GM21423 (cell line): ENCODE measurements around the gene PDE4D.
"Not testable (repeated sequence)": the region's sequence is repeated elsewhere in the genome, so short reads cannot be mapped to it uniquely, and the experiment has no call there.

ENCODE experiments used
- ATAC-seq: cut with Tn5 transposase; IDR thresholded peaks from one replicate; pipeline ENCODE4 v1.9.1; 2021; ENCODE audit warnings: mild to moderate bottlenecking, moderate library complexity; ENCODE audit not compliant: unreplicated experiment

PDE4D gene

DNA sequence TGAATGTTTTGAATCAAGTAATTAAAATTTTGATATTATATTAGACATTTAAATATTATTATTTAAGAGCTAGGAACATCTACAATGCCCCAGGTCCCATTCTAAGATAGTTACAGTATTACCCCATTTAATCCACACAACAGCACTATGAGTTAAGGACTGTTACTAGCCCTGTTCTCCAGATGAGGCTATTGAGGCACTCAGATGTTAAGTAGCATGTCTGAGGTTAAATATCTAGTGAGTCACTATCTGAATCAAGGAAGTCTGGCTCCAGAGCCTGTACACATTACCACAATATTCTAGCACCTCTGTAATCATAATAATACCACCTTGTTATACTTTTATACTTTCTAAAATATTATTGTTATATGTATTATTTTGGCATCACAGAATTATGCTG, 304.6 kb downstream of the PDE4D start:
- ATAC-seq = no peak

DNA sequence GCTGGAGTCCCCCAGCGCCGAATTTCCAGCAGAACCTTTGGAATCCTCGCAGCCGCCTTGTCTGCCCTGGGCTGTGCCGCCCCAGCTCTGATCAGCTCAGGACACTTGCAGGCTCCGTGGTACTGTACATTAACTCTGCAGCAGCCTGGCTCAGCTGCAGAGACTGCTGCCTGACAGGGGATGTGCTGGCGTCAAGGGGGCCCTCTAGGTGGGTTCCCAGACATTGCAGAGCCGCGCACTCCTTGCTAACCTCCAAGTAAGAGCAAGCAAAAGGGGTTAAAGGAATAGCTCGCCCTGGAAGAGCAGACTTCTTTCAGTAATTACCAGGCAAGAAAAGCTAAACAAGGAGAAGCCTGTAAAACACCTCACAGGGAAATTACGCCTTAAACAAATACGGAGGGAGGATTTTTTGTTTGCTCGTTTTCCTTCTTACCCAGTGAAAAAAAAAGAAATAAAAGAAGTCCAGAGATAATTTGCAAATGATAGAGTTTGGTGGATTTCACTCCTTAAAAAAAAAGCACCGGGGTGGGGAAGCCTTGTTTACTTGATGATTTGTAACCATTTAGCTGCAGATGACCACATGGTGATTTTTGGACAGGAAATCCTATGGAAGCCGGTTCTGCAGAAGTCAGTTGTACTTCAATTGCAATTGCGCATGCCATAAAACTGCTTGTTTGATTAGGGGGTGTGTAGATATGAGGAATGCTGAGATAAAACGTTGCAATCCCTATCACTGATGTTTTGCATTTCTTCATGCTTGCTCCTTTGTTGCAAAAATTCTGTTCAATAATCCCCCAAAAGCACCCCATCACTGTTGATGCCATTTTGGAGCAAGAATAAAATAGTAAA, 305.8 kb downstream of the PDE4D start:
- no peak for ATAC-seq

DNA sequence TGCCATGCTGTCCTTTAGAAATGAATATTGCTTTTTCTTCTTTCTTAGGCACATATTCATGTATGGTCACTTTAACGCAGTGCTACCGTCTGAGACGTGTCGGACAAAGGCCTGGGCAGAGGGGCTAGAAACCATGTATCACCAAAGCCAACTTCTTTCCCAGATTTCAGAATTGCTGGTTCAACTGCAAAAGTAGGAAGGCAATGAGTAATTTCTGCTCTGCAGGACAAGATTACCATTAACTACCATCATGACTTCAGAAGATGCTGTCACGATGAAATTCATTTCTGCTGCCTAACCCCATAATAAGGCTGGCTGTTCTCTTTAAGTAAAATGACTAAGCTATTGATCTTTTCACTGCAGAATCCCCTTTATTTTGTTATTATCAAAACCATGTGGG, 306.7 kb downstream of the PDE4D start:
- no peak for ATAC-seq

DNA sequence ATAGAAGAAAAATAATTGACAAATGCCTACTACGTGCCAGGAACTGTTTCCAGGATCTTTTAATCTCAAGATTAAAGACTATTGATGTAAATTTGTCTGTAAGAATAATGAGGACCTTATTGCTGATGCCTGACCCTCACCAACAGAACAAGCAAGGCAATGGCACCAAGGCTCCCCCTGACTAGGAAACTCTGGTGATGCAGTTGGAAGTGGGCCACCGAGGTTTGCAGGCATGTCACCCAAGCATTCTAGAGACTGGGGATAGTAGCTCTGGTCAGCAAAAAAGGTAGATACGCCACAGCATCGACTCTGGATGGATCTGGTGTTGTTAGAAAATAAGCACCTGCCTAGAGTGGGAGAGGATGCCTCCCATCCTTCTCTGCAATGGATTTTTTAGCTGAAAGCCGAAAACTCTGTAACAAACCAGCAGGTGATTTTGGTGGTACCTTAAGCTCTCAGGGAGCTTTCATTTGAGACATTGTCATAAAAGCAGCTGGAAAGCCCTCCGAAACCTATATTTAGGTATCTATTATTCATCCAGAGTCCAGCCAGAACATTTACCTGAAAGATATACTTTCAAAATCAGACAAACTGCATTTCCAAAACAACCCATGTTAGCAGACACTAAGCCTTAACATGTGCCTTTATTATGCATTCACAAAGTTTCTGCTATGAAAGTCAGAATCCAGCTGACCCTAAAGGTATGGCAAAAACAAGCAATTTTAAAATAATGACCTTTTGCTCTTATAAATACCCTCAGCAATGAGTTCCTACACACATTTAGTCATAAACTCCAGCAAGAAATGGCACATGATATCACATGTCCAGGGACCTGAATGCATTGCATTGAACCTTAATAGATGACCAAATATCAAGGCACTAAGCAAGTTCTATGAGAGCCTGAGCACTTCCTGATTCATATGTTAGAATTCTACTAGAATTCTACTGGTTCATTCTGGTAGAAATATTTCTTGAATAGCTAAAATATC, 308.4 kb downstream of the PDE4D start:
- no peak for ATAC-seq

DNA sequence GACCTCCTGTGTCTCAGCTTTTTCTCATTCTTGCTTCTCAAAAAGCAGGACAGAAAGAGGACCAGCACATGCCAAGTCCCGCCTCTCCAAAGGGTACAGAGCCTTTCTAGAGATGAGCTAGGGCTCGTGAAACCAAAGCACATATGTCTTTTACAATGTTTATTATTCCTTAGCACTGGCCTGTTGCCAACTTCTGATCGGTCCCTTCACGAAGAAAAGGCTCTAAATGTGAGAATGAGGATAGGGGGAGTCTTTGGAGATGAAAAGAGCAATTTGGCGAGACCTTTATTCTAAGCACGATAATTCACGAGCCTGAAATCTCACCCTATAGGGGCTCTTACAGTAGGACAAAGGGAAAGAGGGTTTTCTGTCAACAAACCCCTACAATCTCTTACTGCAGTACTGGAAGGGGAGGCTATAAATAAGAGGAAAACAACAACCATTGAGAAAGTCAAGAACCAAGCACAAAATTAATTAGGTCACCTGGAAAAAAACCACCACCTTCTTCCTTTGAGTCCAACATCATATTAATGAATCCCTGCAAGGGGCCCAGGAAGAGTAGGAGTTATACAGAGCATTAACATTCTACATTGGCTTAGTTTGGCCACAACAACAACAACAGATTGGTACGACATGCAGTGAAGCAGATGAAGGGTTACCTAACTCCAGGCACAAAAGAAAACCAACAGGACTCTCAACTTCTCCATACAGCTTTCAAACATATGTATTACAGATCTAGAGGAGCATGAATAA, 309.5 kb downstream of the PDE4D start:
- no peak for ATAC-seq

DNA sequence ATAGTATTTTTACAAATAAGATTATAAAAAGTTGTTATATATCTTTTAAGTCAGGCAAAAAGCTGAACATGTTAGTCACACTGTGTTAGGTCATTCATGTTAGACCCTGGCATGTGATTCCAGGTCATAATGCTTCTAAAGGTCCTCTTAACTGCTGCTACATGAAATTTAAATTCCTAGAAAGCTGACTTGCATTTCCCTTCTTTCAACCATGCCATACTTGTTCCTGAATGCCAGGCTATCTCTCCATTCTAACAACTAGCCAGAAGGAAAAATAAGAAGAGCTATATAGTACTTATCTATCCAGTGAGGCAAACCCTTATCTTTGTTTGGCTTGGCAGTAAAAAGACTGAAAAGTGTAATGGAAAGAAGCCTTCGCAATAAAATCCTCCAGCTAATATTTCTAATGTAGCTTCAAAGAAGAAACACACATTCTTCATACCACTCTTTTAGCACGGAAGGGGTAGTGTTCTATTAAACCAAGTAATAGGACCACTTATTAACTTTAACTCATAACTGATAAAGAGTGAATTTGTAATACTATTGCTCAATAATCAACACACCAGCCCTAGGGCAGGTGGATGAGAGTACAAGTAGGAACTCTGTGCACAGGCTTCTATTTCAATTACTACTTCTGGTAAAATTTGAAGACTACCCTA, 310.2 kb downstream of the PDE4D start:
- no peak for ATAC-seq

DNA sequence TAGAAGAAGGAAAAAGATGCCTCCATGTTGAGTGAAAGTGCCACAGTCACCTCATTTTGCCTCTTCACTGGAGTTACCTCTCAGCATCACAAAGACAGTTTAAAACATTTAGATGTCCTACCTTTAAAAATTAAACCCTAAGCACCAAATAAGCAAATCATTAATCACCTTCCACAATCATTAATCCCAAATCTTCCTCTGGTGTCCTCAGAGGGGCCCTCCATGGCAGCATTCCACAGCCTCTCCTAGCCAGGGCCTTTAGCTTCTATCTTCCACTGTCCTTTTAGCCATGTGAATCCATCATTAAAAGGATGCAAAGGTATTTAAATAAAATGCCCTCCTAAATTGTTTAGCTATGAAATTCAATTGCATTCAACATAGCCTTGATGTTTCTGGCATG, 310.8 kb downstream of the PDE4D start:
- no peak for ATAC-seq

DNA sequence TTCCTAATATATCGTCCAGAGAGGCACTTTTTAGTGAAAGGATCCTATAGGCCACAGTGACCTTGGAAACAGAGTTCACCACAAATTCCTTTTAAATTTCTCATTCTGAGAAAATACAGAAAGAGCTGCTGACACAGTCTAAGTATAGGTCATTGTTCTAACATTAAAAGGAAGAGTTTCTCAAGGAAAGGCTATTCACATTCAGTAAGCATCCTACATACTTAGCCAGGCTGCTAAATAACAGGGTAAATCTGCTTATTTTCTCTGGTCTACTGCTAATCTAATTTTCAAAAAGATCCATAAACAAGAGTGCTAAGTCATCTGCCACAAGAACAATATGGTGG, 313.7 kb downstream of the PDE4D start:
- ATAC-seq = no peak

DNA sequence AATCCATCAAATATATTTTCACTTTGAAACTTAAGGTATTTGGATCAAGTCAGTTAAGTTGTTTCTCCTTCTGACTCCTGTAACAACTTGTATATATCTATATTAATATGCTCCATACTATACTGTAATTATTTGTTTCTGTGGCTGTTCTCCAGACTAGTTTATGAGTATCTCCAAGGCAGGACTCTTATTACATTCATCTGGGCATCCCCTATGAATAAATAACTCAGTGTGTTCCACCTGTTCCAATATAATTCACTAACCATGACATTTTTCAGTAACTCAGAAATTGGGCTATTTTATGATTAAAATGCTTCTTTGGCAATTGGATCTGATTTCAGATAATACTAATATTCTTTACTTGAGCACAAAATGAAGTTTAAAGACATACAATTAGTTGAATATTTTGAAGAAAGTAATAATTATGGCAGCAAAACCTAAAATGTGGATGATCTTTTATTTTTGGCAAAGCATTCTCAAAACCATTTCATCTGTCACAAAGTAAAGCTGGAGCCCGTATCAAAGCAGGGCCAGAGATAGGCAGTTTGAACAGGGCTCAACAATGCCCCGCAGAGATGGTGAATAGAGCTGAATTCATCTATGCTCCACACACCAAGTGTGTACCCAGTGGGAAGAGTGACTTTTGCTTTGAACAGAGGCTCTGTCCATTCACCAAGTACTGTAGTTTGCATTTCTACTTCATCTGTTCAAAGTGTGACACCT, 314.3 kb downstream of the PDE4D start:
- ATAC-seq = no peak

DNA sequence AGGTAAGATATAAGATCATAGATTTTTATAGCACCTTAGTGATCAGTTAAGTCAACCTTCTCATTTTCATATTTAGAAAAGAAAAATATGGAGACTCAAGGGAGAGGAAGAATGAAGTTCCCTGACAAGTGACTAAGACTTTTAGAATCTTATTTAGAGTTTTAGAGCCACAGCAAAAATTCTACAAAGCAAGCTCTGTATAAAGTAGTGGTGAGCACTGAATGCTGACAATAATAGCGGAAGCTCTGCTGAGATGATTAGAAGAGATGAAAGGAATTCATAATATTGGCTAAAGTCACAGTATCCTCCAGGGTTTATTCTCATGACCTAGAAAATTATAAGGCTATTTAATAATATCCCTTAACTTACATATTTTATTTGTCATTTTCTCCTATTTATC, 316.0 kb downstream of the PDE4D start:
- ATAC-seq = no peak

DNA sequence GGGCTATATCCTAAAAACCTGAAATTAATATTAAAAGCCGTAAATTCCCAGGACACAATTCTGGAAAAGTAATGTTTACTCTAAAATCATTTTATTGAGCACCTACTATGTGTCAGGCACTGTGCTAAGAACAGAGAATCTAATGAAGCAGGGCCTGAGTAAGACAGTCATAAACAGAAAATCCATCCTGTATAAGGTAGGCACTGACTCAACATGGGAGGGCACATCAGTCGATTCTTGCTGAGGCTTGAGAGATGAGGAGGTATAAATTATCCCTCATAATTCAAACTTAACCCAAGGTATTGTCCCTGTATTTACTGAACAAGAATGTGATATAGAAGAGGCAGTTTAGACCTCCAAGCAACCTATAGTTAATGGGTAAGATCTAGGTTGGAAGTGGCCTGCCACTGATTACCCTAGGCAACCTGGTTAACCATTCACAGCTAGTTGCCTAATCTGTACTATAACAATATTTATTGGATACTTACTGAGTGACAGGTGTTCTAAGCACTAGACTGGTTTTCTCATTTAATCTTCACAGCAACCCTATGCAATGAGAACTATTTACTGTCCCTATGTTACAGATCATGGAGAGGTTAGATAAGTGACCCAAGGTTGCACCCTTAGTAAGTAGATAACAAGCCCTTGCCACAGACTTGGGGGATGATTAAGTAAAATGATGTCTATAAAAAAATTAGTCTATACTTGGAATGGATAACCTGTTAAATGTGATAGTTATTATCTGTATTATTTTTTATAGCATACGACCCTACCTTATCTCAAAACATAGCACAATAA, 317.7 kb downstream of the PDE4D start:
- ATAC-seq = no peak

DNA sequence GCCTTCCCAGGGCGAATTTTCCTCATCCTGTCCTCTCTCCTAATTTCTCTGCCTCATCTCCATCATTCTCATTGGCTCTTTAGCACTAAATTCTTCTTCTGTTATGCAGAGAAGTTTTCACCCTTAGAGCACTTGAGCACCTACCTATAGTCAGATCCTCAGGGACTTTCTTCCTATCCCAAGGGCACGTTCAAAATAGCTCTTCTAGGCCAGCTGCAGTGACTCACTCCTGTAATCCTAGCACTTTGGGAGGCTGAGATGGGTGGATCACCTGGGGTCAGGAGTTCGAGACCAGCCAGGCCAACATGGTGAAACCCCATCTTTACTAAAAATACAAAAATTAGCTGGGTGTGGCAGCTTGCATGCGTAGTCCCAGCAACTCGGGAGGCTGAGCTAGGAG, 320.0 kb downstream of the PDE4D start:
- ATAC-seq = not testable (repeated sequence)

DNA sequence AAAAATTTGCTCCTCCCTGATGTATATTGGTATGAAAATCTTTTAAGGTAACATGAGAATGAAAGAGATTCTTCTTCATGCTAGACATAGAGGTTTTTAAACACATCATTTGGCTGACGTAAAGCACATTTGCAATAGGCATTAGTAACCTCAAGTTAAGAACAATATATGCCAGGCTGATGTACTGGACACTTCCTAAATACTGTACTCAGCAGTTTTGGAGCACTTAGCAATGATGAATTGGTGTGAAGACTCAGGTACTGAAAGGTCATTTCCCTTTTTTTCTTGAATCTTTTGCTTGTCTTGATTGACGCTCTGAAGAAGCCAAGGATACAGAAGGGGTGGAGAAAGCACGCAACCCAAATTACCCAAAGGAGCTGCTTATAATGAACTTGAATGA, 322.5 kb downstream of the PDE4D start:
- ATAC-seq = no peak

DNA sequence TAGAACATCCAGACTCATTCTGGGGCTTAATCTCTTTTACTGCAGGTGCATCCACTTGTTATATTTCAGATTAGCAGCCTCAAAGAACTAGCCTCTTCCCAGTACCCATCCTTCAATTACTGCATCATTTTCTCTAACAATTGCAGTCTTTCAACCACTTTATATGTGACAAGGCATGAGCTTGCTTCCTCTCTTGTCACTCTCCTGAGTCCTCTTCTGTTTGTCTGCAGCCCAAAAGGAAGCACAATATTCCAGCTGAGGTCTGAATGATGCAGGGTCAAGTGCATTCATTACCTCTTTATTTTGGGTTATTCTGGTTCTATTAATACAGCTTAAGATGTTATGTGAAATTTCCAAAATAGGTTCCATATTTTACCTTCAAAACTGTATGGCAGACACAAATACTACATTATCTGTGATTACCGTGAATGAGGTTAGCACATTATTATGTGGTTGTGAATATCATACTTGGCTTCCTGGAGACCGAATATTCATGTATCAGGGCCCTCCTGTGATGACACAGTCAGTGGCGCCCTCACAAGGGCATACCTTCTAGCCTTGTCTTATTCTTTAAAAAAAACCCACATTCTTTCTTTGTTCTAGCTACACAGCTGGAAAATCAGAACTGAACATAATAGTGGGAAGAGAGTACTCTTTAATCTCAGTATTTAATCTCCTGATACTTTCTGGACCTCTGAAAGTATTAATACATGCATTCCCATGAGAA, 323.8 kb downstream of the PDE4D start:
- no peak for ATAC-seq

DNA sequence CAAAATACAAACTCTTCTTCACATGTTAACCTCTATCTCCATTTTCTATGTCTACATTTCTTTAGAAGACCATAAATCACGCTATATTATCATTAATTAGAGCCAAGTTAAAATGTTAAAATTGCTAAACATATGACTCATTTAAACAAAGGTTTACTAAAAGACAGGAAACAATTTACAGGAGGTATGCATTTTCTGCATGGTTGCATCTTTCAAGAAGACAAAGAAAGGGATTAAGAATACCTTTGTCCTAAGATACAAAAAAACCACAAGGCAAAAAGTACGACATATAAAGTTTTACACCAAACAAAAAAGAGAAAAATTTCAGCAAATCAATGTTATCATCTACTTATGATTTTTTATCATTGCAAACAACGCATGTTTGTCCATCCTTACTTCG, 324.4 kb downstream of the PDE4D start:
- ATAC-seq = no peak

DNA sequence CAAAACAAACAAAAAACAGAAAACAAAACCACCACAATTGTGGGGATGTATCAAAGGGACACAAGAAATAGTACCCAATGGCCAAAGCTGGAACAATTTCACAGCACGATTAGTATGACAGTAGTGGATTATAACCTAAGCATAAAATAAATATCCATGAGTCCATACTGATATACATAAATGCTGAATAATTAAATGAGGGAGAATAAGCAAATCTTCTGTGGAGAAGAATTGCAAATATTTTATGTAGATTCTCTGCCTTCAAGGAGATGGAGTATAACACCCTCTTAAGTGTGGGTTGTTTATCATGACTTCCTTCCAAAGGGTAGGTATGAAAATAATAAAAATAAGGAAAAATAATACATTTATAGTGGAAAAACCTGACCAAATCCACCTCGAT, 325.4 kb downstream of the PDE4D start:
- ATAC-seq = no peak

DNA sequence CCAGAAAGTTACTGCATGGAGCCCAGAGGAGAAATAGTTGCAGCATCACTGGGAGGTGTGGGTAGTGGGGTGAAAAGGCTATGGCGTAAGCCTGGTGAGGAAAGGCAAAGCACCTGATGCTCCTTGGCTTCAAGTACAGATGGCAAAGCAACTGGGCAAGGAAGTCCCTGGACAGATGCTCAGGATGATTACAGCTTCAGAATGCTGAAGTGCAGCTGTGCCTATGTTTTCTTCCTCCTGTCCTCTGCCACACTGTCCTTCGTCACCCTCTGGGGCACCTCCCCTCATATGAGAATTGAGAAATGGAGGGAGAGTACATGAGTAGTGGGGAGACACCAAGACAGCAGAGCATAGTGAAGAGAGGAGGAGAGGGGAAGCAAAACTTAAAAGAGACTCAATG, 328.0 kb downstream of the PDE4D start:
- no peak for ATAC-seq

DNA sequence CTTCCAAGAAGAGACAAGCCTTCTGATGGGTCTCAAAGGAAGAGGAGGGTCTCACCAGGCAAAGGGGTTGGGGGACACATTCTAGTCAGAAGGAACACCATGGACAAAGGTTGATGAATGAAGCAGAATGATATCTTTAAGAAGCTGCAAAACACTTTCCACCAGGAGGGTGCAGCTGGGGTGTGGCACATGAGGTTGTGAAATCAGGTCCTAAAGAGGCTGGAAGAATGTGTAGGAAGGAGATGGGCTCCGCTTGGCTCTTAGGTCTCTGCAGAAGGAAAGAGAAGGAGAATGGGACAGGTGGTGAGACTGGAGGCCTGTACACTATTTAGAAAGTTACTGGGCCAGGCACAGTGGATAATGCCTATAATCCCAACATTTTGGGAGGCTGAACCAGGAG, 328.6 kb downstream of the PDE4D start:
- ATAC-seq = no peak
